HCT116 (cell line): ENCODE results near the gene PRODH. TPM values are rescaled to one million over a fixed set of nuclear protein-coding genes. Genes with fewer than 3 reads are reported as not detected.
"Not testable (repeated sequence)": the region's sequence is repeated elsewhere in the genome, so short reads cannot be mapped to it uniquely, and the experiment has no call there.

Experiments used
- ATAC-seq: fragments of 200-7000 bp; cut with Tn5 transposase; 2 replicates; pipeline ENCODE4 v1.9.1; 2020; ENCODE audit warnings: mild to moderate bottlenecking, moderate library complexity
- BruUV-seq: library from RNA; stranded (reverse); fragments of 400-500 nt; replicated peaks from 2 replicates; lab custom pipeline; 2021; lab: Mats Ljungman, UMichigan
- CTCF ChIA-PET: fragments of 300-600 bp; sonication (Branson Sonifier 250); formaldehyde crosslinking; loops from one replicate; lab custom pipeline; 2021; ENCODE audit warnings: antibody characterized with exemption; lab: Charles Lee
- POLR2A ChIA-PET: fragments of 300-600, 350-600 bp; sonication (Branson Sonifier 250); formaldehyde crosslinking; loops from one replicate; lab custom pipeline; 2021; ENCODE audit warnings: antibody characterized with exemption; lab: Charles Lee
- RAD21 ChIA-PET, 2 experiments: fragments of 300-600 bp; sonication (Branson Sonifier 250); formaldehyde crosslinking; loops; one replicate each; lab custom pipeline; 2023; ENCODE audit warnings: low total read pairs in 2 of 2; ENCODE audit not compliant: uncharacterized antibody in 2 of 2, unreplicated experiment in 2 of 2, low non-redundant PET in 1 of 2; lab: Charles Lee
- DNase-seq: peaks from one replicate; pipeline ENCODE4 v3.0.0-alpha.2; 2010; ENCODE audit warnings: low read depth, low spot score
- H2AFZ ChIP-seq: fragments of 200-600 bp; shearing (Covaris generic), sonication (generic); 2 replicates; pipeline ENCODE4 v1.6.1; 2017; ENCODE audit warnings: low read depth, mixed run types, mixed read lengths, antibody characterized with exemption, low read length; ENCODE audit not compliant: poor library complexity, severe bottlenecking
- H3K27ac ChIP-seq: 2 replicates; pipeline ENCODE4 v1.5.1; 2012; ENCODE audit warnings: low read depth, low read length
- H3K27me3 ChIP-seq: fragments of 200-600 bp; sonication (generic); 2 replicates; pipeline ENCODE4 v1.6.1; 2016; ENCODE audit warnings: mixed run types, low read length, mixed read lengths; ENCODE audit not compliant: insufficient read depth
- H3K36me3 ChIP-seq, 2 experiments: fragments of 200-500 bp in 1 of 2; fragments of 200-600 bp in 1 of 2; sonication (Bioruptor generic) in 1 of 2; sonication (generic) in 1 of 2; 2 replicates each; pipeline versions ENCODE4 v1.5.1 to v1.6.1; 2014 to 2016; ENCODE audit warnings: low read length in 2 of 2, inconsistent platforms in 1 of 2, mixed read lengths in 1 of 2, mixed run types in 1 of 2; ENCODE audit not compliant: insufficient read depth in 2 of 2, control insufficient read depth in 1 of 2
- H3K4me1 ChIP-seq, 2 experiments: fragments of 200-600 bp in 1 of 2; sonication (generic) in 1 of 2; 2 replicates each; pipeline versions ENCODE4 v1.5.1 to v1.6.1; 2012 to 2017; ENCODE audit warnings: low read length in 2 of 2, inconsistent platforms in 1 of 2, mild to moderate bottlenecking in 1 of 2, mixed read lengths in 1 of 2, mixed run types in 1 of 2, moderate library complexity in 1 of 2; ENCODE audit not compliant: insufficient read depth in 2 of 2, control insufficient read depth in 1 of 2
- H3K4me2 ChIP-seq: fragments of 200-600 bp; sonication (generic); 2 replicates; pipeline ENCODE4 v1.6.1; 2017; ENCODE audit warnings: mixed run types, low read length, mixed read lengths
- H3K4me3 ChIP-seq, 2 experiments: fragments of 200-600 bp in 1 of 2; sonication (generic) in 1 of 2; replicated peaks in 1 of 2; 2 replicates each; pipeline ENCODE4 v1.5.1; 2011 to 2016; ENCODE audit warnings: low read length in 2 of 2, control low read depth in 1 of 2, low read depth in 1 of 2, mild to moderate bottlenecking in 1 of 2, mixed read lengths in 1 of 2, mixed run types in 1 of 2
- H3K79me2 ChIP-seq: fragments of 200-600 bp; sonication (generic); 2 replicates; pipeline ENCODE4 v1.6.1; 2017; ENCODE audit warnings: mild to moderate bottlenecking, mixed run types, low read length, moderate library complexity, mixed read lengths; ENCODE audit not compliant: insufficient read depth
- H3K9ac ChIP-seq: fragments of 200-600 bp; sonication (generic); 2 replicates; pipeline ENCODE4 v1.6.1; 2016; ENCODE audit warnings: low read length, mixed read lengths
- H3K9me2 ChIP-seq: fragments of 200-600 bp; sonication (generic), shearing (Covaris generic); 2 replicates; pipeline ENCODE4 v1.6.1; 2017; ENCODE audit warnings: mixed run types, mild to moderate bottlenecking, moderate library complexity; ENCODE audit not compliant: insufficient read depth
- H3K9me3 ChIP-seq, 2 experiments: fragments of 200-500 bp in 1 of 2; fragments of 200-600 bp in 1 of 2; sonication (Bioruptor generic) in 1 of 2; sonication (generic) in 1 of 2; 2 replicates each; pipeline ENCODE4 v1.6.1; 2014 to 2017; ENCODE audit warnings: low read length in 2 of 2, mixed read lengths in 2 of 2, inconsistent platforms in 1 of 2, low read depth in 1 of 2, mild to moderate bottlenecking in 1 of 2, mixed run types in 1 of 2, moderate library complexity in 1 of 2; ENCODE audit not compliant: control insufficient read depth in 1 of 2, insufficient read depth in 1 of 2
- H4K20me1 ChIP-seq: fragments of 200-600 bp; sonication (generic), shearing (Covaris generic); 2 replicates; pipeline ENCODE4 v1.6.1; 2017; ENCODE audit warnings: mixed run types, mild to moderate bottlenecking, moderate library complexity; ENCODE audit not compliant: insufficient read depth
- CBX3 ChIP-seq: IDR thresholded peaks from 2 replicates; pipeline ENCODE4 v1.6.1; 2012; ENCODE audit warnings: low read depth
- CTCF ChIP-seq, 3 experiments: fragments of 200-600 bp in 1 of 3; sonication (generic) in 1 of 3; IDR thresholded peaks in 2 of 3; conservative IDR thresholded peaks in 1 of 3; 2 replicates each; pipeline ENCODE4 v1.5.1; 2012 to 2017; ENCODE audit warnings: low read depth in 2 of 3, low read length in 2 of 3, antibody characterized with exemption in 1 of 3, borderline replicate concordance in 1 of 3, control low read depth in 1 of 3, mild to moderate bottlenecking in 1 of 3, mixed read lengths in 1 of 3, mixed run types in 1 of 3, moderate library complexity in 1 of 3; ENCODE audit not compliant: insufficient read depth in 1 of 3
- EGR1 ChIP-seq: IDR thresholded peaks from 2 replicates; pipeline ENCODE4 v1.6.1; 2012; ENCODE audit warnings: low read depth
- ELF1 ChIP-seq: IDR thresholded peaks from 2 replicates; pipeline ENCODE4 v1.6.1; 2012; ENCODE audit warnings: low read depth, borderline replicate concordance
- EZH2 ChIP-seq: fragments of 200-600 bp; sonication (generic); IDR thresholded peaks from 2 replicates; pipeline ENCODE4 v1.6.1; 2017; ENCODE audit warnings: antibody characterized with exemption, mixed run types
- EZH2phosphoT487 ChIP-seq: fragments of 200-600 bp; IDR thresholded peaks from 2 replicates; pipeline ENCODE4 v1.6.1; 2018; ENCODE audit warnings: antibody characterized with exemption, borderline replicate concordance
- FOSL1 ChIP-seq: IDR thresholded peaks from 2 replicates; pipeline ENCODE4 v1.6.1; 2012; ENCODE audit warnings: low read depth
- JUND ChIP-seq: IDR thresholded peaks from 2 replicates; pipeline ENCODE4 v1.6.1; 2012
- POLR2A ChIP-seq: IDR thresholded peaks from 2 replicates; pipeline ENCODE4 v1.7.0; 2011; ENCODE audit warnings: borderline replicate concordance; ENCODE audit not compliant: insufficient read depth, insufficient read length; ENCODE audit errors: extremely low read depth
- POLR2AphosphoS5 ChIP-seq: IDR thresholded peaks from 2 replicates; pipeline ENCODE4 v1.6.1; 2011; ENCODE audit warnings: mild to moderate bottlenecking, low read depth, low read length, moderate library complexity
- RAD21 ChIP-seq: IDR thresholded peaks from 2 replicates; pipeline ENCODE4 v1.6.1; 2012; ENCODE audit warnings: low read depth, mild to moderate bottlenecking
- SP1 ChIP-seq: IDR thresholded peaks from 2 replicates; pipeline ENCODE4 v1.6.1; 2012; ENCODE audit warnings: low read depth
- YY1 ChIP-seq: IDR thresholded peaks from 2 replicates; pipeline ENCODE4 v1.6.1; 2011; ENCODE audit warnings: low read length, low read depth, moderate library complexity, mild to moderate bottlenecking; ENCODE audit not compliant: insufficient replicate concordance; ENCODE audit errors: extremely low read depth
- ZBTB33 ChIP-seq: IDR thresholded peaks from 2 replicates; pipeline ENCODE4 v1.6.1; 2011; ENCODE audit warnings: mild to moderate bottlenecking, low read length, moderate library complexity; ENCODE audit not compliant: insufficient replicate concordance; ENCODE audit errors: extremely low read depth
- ZNF274 ChIP-seq: fragments of 200-500 bp; sonication (Bioruptor generic); IDR thresholded peaks from 2 replicates; pipeline ENCODE4 v1.6.1; 2014; ENCODE audit warnings: mild to moderate bottlenecking, low read depth, low read length, inconsistent platforms
- intact Hi-C: fragments of 100-400 bp; cut with micrococcal nuclease; formaldehyde crosslinking; loops from 2 replicates; pipeline ENCODE4 v1.10.0; 2022
- total RNA-seq: library from RNA; stranded (reverse); gene quantifications from one replicate; pipeline ENCODE4 v1.2.1, GENCODE V29; 2021; ENCODE audit not compliant: unreplicated experiment

The PRODH gene
- total RNA-seq, 1 experiment from 2014 or later: 3.2 TPM

- TF ChIP-seq CTCF (IDR thresholded peaks at IDR 0.05 in 2 of 3, conservative IDR thresholded peaks at IDR 0.05 in 1 of 3; ENCODE audit: borderline replicate concordance in 1 of 3, insufficient read depth in 1 of 3, low read depth in 2 of 3, low read length in 2 of 3) (no peak), YY1 (no peak)
These were observed 30.7 kb upstream of the PRODH start (continued) for GRCh38 chr22:18966748-18967147.

DNA sequence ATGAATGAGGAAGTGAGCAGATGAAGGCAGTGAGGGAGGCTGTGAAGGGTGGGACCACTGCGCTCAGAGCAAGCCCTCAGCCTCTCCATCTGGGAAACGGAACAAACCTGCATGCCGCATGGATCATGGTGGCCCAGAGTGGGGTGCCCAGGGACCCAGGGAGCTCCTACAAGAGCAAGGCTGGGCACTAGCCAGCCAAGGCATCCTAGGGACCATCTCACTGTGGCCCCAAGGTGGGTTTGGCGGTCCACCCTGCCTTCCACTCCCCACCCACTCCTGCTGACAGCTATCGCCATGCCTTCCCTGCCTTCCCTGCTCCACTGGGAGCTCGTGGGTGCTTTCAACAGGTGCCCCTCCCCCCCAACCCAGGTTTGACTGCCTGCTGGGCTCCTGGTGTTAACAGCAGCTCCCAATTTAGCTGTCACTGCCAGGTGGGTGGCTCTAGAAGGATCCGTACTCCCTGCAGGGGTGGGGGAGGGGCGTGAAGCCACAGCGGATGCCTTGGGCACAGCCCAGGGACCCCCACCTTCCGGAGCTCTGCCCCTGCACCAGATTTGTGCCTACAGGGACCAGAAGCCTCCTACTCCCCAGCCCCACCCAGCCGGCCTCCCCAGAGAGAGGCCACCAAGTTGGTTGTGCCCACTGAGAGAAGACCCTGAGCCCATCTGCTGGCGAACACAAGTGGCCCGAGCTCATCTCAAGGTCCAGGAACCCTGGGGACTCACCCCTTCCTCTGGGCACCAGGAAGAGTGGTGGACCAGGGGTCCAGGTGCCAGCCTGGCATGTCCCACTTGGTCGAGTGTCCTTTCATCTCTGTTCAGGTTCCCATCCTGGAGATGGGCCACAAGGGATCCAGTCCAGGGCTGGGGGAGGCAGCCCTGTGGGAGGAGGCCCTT lies 29.7 kb upstream of the PRODH start:
- Histone ChIP-seq H3K79me2 (no peaks in the 10 kb centered on the region), H4K20me1 (no peaks in the 10 kb centered on the region), H3K4me1 (no peaks in the 10 kb centered on the region), H3K4me2 (no peak overlapping the region), H3K9me3 (no peaks in the 10 kb centered on the region), H3K27ac (no peak overlapping the region), H3K9me2 (no peaks in the 10 kb centered on the region)
- intact Hi-C loops: no loop called here
- no TSS peak for BruUV-seq
- no peak for ATAC-seq
- POLR2A ChIA-PET: no interaction called here
- CTCF ChIA-PET: no interaction called here
- no peak for TF ChIP-seq EZH2phosphoT487
- TF ChIP-seq YY1: no peak
- no peak for TF ChIP-seq SP1
- no peak for TF ChIP-seq EGR1
- no peak for TF ChIP-seq ZNF274
- TF ChIP-seq CBX3: no peak
- no peak for TF ChIP-seq ELF1
- no peak for TF ChIP-seq FOSL1
- TF ChIP-seq POLR2AphosphoS5: no peak
- TF ChIP-seq ZBTB33: no peak
- TF ChIP-seq RAD21: no peak
- TF ChIP-seq POLR2A: no peak
- TF ChIP-seq JUND: no peak
- no peak for TF ChIP-seq EZH2
- TF ChIP-seq, all 23 proteins: peak for 0
- RAD21 ChIA-PET: no interaction called here
- DNase-seq: no peak
- Histone ChIP-seq H3K9ac (no peak overlapping the region), H3K36me3 (no peaks in the 10 kb centered on the region), H2AFZ (no peak overlapping the region), H3K4me3 (no peak overlapping the region), H3K27me3 (no peaks in the 10 kb centered on the region)

GRCh38 chr22:18964501-18965265 lies 28.6 kb upstream of the PRODH start:
- ATAC-seq, H3K4me1 ChIP-seq, H3K9me2 ChIP-seq, H4K20me1 ChIP-seq, H2AFZ ChIP-seq, H3K9me3 ChIP-seq, POLR2A ChIA-PET, H3K27ac ChIP-seq, H3K79me2 ChIP-seq, DNase-seq, BruUV-seq, H3K9ac ChIP-seq, RAD21 ChIA-PET, CTCF ChIA-PET, intact Hi-C loops, H3K36me3 ChIP-seq, H3K4me3 ChIP-seq, H3K27me3 ChIP-seq, H3K4me2 ChIP-seq: not testable (repeated sequence)
